ENCODE results near the gene TCF7L1.
"Not testable (repeated sequence)": the region's sequence is repeated elsewhere in the genome, so short reads cannot be mapped to it uniquely, and the experiment has no call there.

The TCF7L1 gene

GRCh38 chr2:85277416-85278158 is 144.4 kb downstream of the TCF7L1 start:
- DNase-seq (ENCODE audit: low spot score) = no peak

- DNase-seq (ENCODE audit: low spot score) = no peak
Measured at GRCh38 chr2:85278361-85278760, 145.2 kb downstream of the TCF7L1 start.

GRCh38 chr2:85281553-85281952 is 148.4 kb downstream of the TCF7L1 start:
- DNase-seq (ENCODE audit: low spot score) = no peak

GRCh38 chr2:85282914-85283313 is 149.7 kb downstream of the TCF7L1 start:
- no peak for DNase-seq (ENCODE audit: low spot score)

- no peak for DNase-seq (ENCODE audit: low spot score)
Measured at GRCh38 chr2:85283641-85284040, 150.4 kb downstream of the TCF7L1 start.

- no peak for DNase-seq (ENCODE audit: low spot score)
Measured at GRCh38 chr2:85286918-85287317, 153.7 kb downstream of the TCF7L1 start.

GRCh38 chr2:85287721-85288120 is 154.5 kb downstream of the TCF7L1 start:
- no peak for DNase-seq (ENCODE audit: low spot score)

- DNase-seq (ENCODE audit: low spot score) = no peak
Measured at GRCh38 chr2:85288244-85288725, 155.1 kb downstream of the TCF7L1 start.

GRCh38 chr2:85291425-85292023 is 158.3 kb downstream of the TCF7L1 start:
- no peak for DNase-seq (ENCODE audit: low spot score)

GRCh38 chr2:85302121-85302520 is 168.9 kb downstream of the TCF7L1 start:
- peak; percentile 59 for DNase-seq (ENCODE audit: low spot score)

GRCh38 chr2:85303780-85304531 is 170.8 kb downstream of the TCF7L1 start:
- DNase-seq (ENCODE audit: low spot score) = no peak

- DNase-seq (ENCODE audit: low spot score) = no peak
Measured at GRCh38 chr2:85307527-85307897, 174.3 kb downstream of the TCF7L1 start.

GRCh38 chr2:85308201-85308600 is 175.0 kb downstream of the TCF7L1 start:
- DNase-seq (ENCODE audit: low spot score) = no peak

- peak; percentile 38 for DNase-seq (ENCODE audit: low spot score)
Measured at GRCh38 chr2:85308896-85309555, 175.8 kb downstream of the TCF7L1 start.

GRCh38 chr2:85309699-85310321 is 176.6 kb downstream of the TCF7L1 start:
- no peak for DNase-seq (ENCODE audit: low spot score)

GRCh38 chr2:85310330-85310729 is 177.1 kb downstream of the TCF7L1 start:
- DNase-seq (ENCODE audit: low spot score) = no peak

GRCh38 chr2:85312404-85312803 is 179.2 kb downstream of the TCF7L1 start:
- no peak for DNase-seq (ENCODE audit: low spot score)

- DNase-seq (ENCODE audit: low spot score) = no peak
Measured at GRCh38 chr2:85314884-85315242, 181.7 kb downstream of the TCF7L1 start.

- DNase-seq (ENCODE audit: low spot score) = not testable (repeated sequence)
Measured at GRCh38 chr2:85315921-85316320, 182.7 kb downstream of the TCF7L1 start.

- no peak for DNase-seq (ENCODE audit: low spot score)
Measured at GRCh38 chr2:85318222-85319074, 185.3 kb downstream of the TCF7L1 start.

GRCh38 chr2:85319796-85320195 is 186.6 kb downstream of the TCF7L1 start:
- no peak for DNase-seq (ENCODE audit: low spot score)

Measured in SK-N-DZ (cell line).